Neural cell (in vitro differentiated cells): ENCODE measurements around the gene YDJC. TPM values are rescaled to one million over a fixed set of nuclear protein-coding genes. Genes with fewer than 3 reads are reported as not detected.

Experiments used
- H2AFZ ChIP-seq: fragments of 200-600, 300-800 bp; sonication (generic), shearing (Covaris generic); 2 replicates; pipeline ENCODE4 v1.6.0; 2014; ENCODE audit warnings: low read depth, mild to moderate bottlenecking, antibody characterized with exemption, low read length, moderate library complexity
- H3F3A ChIP-seq: fragments of 200-600 bp; shearing (Covaris generic); 2 replicates; pipeline ENCODE4 v1.6.1; 2016; ENCODE audit warnings: mild to moderate bottlenecking, moderate library complexity, mixed read lengths, antibody characterized with exemption, low read length; ENCODE audit not compliant: insufficient read depth, poor library complexity, severe bottlenecking
- H3K27ac ChIP-seq: fragments of 200-600, 300-800 bp; sonication (generic), shearing (Covaris generic); 2 replicates; pipeline ENCODE4 v1.5.1; 2014; ENCODE audit warnings: mild to moderate bottlenecking, low read length, moderate library complexity
- H3K27me3 ChIP-seq: fragments of 300-800, 200-600 bp; sonication (generic), shearing (Covaris generic); 2 replicates; pipeline ENCODE4 v1.6.0; 2014; ENCODE audit warnings: mild to moderate bottlenecking, low read depth, low read length, moderate library complexity; ENCODE audit not compliant: insufficient read depth
- H3K36me3 ChIP-seq: fragments of 300-800, 200-600 bp; sonication (generic), shearing (Covaris generic); 2 replicates; pipeline ENCODE4 v1.5.1; 2014; ENCODE audit warnings: mild to moderate bottlenecking, antibody characterized with exemption, low read length, moderate library complexity; ENCODE audit not compliant: insufficient read depth
- H3K4me2 ChIP-seq: fragments of 300-800, 200-600 bp; sonication (generic), shearing (Covaris generic); 2 replicates; pipeline ENCODE4 v1.6.0; 2014; ENCODE audit warnings: mild to moderate bottlenecking, low read length
- H3K4me3 ChIP-seq: fragments of 300-800, 200-600 bp; sonication (generic), shearing (Covaris generic); 2 replicates; pipeline ENCODE4 v1.5.1; 2014; ENCODE audit warnings: mild to moderate bottlenecking, low read length, moderate library complexity
- H3K79me2 ChIP-seq: fragments of 200-600 bp; shearing (Covaris generic); replicated peaks from 2 replicates; pipeline ENCODE4 v1.6.0; 2014; ENCODE audit warnings: mild to moderate bottlenecking, low read length, moderate library complexity; ENCODE audit not compliant: insufficient read depth
- H3K9ac ChIP-seq: fragments of 300-800, 200-600 bp; sonication (generic), shearing (Covaris generic); 2 replicates; pipeline ENCODE4 v1.6.1; 2016; ENCODE audit warnings: mild to moderate bottlenecking, low read length, mixed read lengths
- H3K9me2 ChIP-seq: fragments of 200-600 bp; shearing (Covaris generic); 2 replicates; pipeline ENCODE4 v1.6.1; 2016; ENCODE audit warnings: mild to moderate bottlenecking, low read length, mixed read lengths; ENCODE audit not compliant: insufficient read depth
- H3K9me3 ChIP-seq: fragments of 200-600, 300-800 bp; sonication (generic), shearing (Covaris generic); 2 replicates; pipeline ENCODE4 v1.6.1; 2016; ENCODE audit warnings: mild to moderate bottlenecking, mixed run types, low read length, moderate library complexity, mixed read lengths
- H4K20me1 ChIP-seq: fragments of 200-600 bp; shearing (Covaris generic); 2 replicates; pipeline ENCODE4 v1.6.1; 2016; ENCODE audit warnings: mild to moderate bottlenecking, mixed run types; ENCODE audit not compliant: insufficient read depth
- EP300 ChIP-seq: fragments of 450-650 bp; conservative IDR thresholded peaks from 2 replicates; pipeline ENCODE4 v1.6.1; 2014; ENCODE audit warnings: antibody characterized with exemption, mild to moderate bottlenecking, moderate library complexity; ENCODE audit not compliant: poor library complexity, severe bottlenecking
- EZH2 ChIP-seq: fragments of 200-600, 300-800 bp; shearing (Covaris generic), sonication (generic); IDR thresholded peaks from 2 replicates; pipeline ENCODE4 v1.6.1; 2014; ENCODE audit warnings: antibody characterized with exemption, low read length, borderline replicate concordance, mild to moderate bottlenecking; ENCODE audit not compliant: insufficient read depth, poor library complexity, severe bottlenecking
- MXI1 ChIP-seq: fragments of 450-650 bp; conservative IDR thresholded peaks from 2 replicates; pipeline ENCODE4 v1.6.1; 2014; ENCODE audit warnings: antibody characterized with exemption, mild to moderate bottlenecking; ENCODE audit not compliant: poor library complexity, severe bottlenecking
- POLR2AphosphoS5 ChIP-seq: IDR thresholded peaks from 2 replicates; pipeline ENCODE4 v1.6.1; 2012
- RAD21 ChIP-seq: fragments of 450-650 bp; conservative IDR thresholded peaks from 2 replicates; pipeline ENCODE4 v1.6.1; 2014; ENCODE audit warnings: antibody characterized with exemption, mild to moderate bottlenecking, moderate library complexity
- SMC3 ChIP-seq: fragments of 450-650 bp; conservative IDR thresholded peaks from 2 replicates; pipeline ENCODE4 v1.6.1; 2014; ENCODE audit warnings: antibody characterized with exemption, mild to moderate bottlenecking, moderate library complexity; ENCODE audit not compliant: poor library complexity
- TAF1 ChIP-seq: IDR thresholded peaks from 2 replicates; pipeline ENCODE4 v1.6.1; 2012; ENCODE audit warnings: low read depth
- polyA plus RNA-seq: library from polyadenylated mRNA; depleted of rRNA; stranded (reverse); fragments of >200 nt; gene quantifications from 2 replicates; pipeline ENCODE4 v1.2.3, GENCODE V29; 2014
- TF ChIP-seq, protein P1 (sequence below): IDR thresholded peaks from 2 replicates; pipeline ENCODE4 v1.6.1; 2012; ENCODE audit warnings: borderline replicate concordance
- TF ChIP-seq, protein P2 (sequence below): fragments of 450-650 bp; IDR thresholded peaks from 2 replicates; pipeline ENCODE4 v1.5.1; 2014; ENCODE audit warnings: antibody characterized with exemption, mild to moderate bottlenecking, moderate library complexity; ENCODE audit not compliant: poor library complexity, severe bottlenecking

Gene YDJC
- polyA plus RNA-seq, 1 donor from 2014 or later: 20.0 TPM

DNA sequence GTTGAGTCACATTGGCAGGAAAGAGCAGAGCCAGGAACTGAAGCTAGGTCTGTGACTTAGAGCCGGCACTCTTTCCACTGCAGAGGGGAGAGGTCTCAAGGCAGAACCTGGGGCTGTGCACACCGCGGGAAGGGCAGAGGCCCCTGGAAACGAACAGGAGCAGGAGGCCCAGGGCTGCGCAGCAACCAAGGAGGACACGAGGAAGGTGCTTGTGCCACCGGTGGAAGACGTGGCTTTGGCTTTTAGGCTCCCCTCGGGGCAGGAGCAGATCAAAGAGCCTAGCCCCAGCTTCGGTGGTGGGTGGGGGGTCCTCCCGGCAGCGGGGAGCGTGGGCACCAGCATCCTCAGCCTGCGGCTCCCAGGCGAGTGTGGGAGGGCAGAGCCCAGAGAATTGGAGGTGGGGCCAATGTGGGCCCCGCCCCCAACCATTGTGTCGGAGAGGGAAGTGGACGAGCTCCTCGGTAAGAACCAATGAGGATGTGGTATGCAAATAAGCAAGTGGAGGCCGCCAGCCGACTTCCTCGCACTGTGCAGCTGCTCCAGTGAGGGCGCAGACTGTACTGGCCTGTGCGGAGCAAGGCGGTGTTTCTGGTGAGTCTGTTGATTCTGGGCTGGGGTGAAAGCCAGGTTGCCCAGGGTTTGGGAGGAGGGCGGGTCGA is 2.5 kb upstream of the YDJC start, which contains the start of gene CCDC116:
CCDC116 (plus strand) TSS at position 524 of the 659 bp plus-strand sequence. CDS start 422 bp downstream, outside the sequence.
- H3K27me3 ChIP-seq: no peaks in the 10 kb centered on the region
- H2AFZ ChIP-seq: no peak within 1 kb of the TSS
- no peak within 1 kb of the TSS for H3K27ac ChIP-seq
- no peaks in the 10 kb centered on the region for H3K36me3 ChIP-seq
- H3F3A ChIP-seq: no peaks in the 10 kb centered on the region
- H4K20me1 ChIP-seq: no peaks in the 10 kb centered on the region
- H3K4me3 ChIP-seq: no peak within 1 kb of the TSS
- no peaks in the 10 kb centered on the region for H3K9me3 ChIP-seq
- H3K4me2 ChIP-seq: no peak within 1 kb of the TSS
- no peak for TF ChIP-seq MXI1
- no peak for TF ChIP-seq POLR2AphosphoS5
- TF ChIP-seq RAD21: no peak
- TF ChIP-seq SMC3: no peak
- TF ChIP-seq TAF1: no peak
- TF ChIP-seq, protein P1, sequence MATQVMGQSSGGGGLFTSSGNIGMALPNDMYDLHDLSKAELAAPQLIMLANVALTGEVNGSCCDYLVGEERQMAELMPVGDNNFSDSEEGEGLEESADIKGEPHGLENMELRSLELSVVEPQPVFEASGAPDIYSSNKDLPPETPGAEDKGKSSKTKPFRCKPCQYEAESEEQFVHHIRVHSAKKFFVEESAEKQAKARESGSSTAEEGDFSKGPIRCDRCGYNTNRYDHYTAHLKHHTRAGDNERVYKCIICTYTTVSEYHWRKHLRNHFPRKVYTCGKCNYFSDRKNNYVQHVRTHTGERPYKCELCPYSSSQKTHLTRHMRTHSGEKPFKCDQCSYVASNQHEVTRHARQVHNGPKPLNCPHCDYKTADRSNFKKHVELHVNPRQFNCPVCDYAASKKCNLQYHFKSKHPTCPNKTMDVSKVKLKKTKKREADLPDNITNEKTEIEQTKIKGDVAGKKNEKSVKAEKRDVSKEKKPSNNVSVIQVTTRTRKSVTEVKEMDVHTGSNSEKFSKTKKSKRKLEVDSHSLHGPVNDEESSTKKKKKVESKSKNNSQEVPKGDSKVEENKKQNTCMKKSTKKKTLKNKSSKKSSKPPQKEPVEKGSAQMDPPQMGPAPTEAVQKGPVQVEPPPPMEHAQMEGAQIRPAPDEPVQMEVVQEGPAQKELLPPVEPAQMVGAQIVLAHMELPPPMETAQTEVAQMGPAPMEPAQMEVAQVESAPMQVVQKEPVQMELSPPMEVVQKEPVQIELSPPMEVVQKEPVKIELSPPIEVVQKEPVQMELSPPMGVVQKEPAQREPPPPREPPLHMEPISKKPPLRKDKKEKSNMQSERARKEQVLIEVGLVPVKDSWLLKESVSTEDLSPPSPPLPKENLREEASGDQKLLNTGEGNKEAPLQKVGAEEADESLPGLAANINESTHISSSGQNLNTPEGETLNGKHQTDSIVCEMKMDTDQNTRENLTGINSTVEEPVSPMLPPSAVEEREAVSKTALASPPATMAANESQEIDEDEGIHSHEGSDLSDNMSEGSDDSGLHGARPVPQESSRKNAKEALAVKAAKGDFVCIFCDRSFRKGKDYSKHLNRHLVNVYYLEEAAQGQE: no peak
- TF ChIP-seq EP300: no peak
- no peak for TF ChIP-seq EZH2
- TF ChIP-seq, protein P2, sequence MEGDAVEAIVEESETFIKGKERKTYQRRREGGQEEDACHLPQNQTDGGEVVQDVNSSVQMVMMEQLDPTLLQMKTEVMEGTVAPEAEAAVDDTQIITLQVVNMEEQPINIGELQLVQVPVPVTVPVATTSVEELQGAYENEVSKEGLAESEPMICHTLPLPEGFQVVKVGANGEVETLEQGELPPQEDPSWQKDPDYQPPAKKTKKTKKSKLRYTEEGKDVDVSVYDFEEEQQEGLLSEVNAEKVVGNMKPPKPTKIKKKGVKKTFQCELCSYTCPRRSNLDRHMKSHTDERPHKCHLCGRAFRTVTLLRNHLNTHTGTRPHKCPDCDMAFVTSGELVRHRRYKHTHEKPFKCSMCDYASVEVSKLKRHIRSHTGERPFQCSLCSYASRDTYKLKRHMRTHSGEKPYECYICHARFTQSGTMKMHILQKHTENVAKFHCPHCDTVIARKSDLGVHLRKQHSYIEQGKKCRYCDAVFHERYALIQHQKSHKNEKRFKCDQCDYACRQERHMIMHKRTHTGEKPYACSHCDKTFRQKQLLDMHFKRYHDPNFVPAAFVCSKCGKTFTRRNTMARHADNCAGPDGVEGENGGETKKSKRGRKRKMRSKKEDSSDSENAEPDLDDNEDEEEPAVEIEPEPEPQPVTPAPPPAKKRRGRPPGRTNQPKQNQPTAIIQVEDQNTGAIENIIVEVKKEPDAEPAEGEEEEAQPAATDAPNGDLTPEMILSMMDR: no peak
- no peaks in the 10 kb centered on the region for H3K9me2 ChIP-seq
- H3K79me2 ChIP-seq: no peaks in the 10 kb centered on the region
- H3K9ac ChIP-seq: no peak within 1 kb of the TSS

DNA sequence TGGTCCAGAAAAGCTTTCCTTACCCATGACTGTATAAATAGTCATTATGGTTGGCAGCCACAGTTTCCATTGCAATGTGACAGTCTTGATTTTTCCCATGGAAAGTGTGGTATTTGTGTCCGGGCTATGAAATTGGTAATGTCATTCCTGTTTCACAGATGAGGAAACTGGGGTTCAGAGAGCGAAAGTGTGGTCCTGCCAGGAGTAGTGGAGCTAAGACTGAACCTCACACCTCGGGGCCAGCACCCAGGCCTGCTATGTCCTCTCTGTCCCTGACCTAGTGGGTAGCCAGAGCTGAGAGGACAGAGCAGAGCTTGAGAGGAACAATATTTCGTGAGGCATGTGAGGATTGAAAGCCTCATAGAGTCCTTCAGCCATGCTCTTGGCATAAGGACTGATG is 1.2 kb upstream of the YDJC start:
- Histone ChIP-seq H3K27ac (no peak overlapping the region), H3K27me3 (no peaks in the 10 kb centered on the region), H3K9me3 (no peaks in the 10 kb centered on the region), H3K9me2 (no peaks in the 10 kb centered on the region), H3K4me2 (no peak overlapping the region), H3K9ac (no peak overlapping the region), H3K79me2 (no peaks in the 10 kb centered on the region), H3K4me3 (no peak overlapping the region), H3F3A (no peaks in the 10 kb centered on the region), H3K36me3 (no peaks in the 10 kb centered on the region), H4K20me1 (no peaks in the 10 kb centered on the region), H2AFZ (no peak overlapping the region)
- TF ChIP-seq SMC3 (no peak), RAD21 (no peak), EP300 (no peak), TAF1 (no peak), POLR2AphosphoS5 (no peak), MXI1 (no peak), EZH2 (no peak)
- TF ChIP-seq, protein P1: no peak
- TF ChIP-seq, protein P2: no peak
